GM23338 (cell line): Measurements from ENCODE around the gene BMP8B. TPM values are rescaled to one million over a fixed set of nuclear protein-coding genes. Genes with fewer than 3 reads are reported as not detected.

Experiments
- ATAC-seq: fragments of 200-7000 bp; cut with Tn5 transposase; 3 replicates; pipeline ENCODE4 v1.9.1; 2020
- DNase-seq: peaks from one replicate; pipeline ENCODE4 v3.0.0-alpha.2; 2015; ENCODE audit warnings: low spot score
- H2AFZ ChIP-seq: fragments of 200-600 bp; sonication (generic); 2 replicates; pipeline ENCODE4 v1.8.0; 2016; ENCODE audit warnings: antibody characterized with exemption, mild to moderate bottlenecking, moderate library complexity
- H3F3A ChIP-seq: fragments of 200-600 bp; sonication (generic); replicated peaks from 2 replicates; pipeline ENCODE4 v1.8.0; 2017; ENCODE audit warnings: antibody characterized with exemption, mixed run types, low read depth
- H3K27ac ChIP-seq: fragments of 200-600 bp; sonication (generic); 2 replicates; pipeline ENCODE4 v1.6.1; 2016; ENCODE audit warnings: low read depth
- H3K27me3 ChIP-seq: fragments of 200-600 bp; sonication (generic); 2 replicates; pipeline ENCODE4 v1.8.0; 2016; ENCODE audit warnings: mild to moderate bottlenecking, mixed run types, moderate library complexity; ENCODE audit not compliant: insufficient read depth
- H3K36me3 ChIP-seq: fragments of 200-600 bp; sonication (generic); 2 replicates; pipeline ENCODE4 v1.8.0; 2016; ENCODE audit warnings: mild to moderate bottlenecking; ENCODE audit not compliant: insufficient read depth
- H3K4me1 ChIP-seq: fragments of 200-600 bp; sonication (generic); 2 replicates; pipeline ENCODE4 v1.8.0; 2016; ENCODE audit warnings: mild to moderate bottlenecking, moderate library complexity; ENCODE audit not compliant: insufficient read depth
- H3K4me2 ChIP-seq: fragments of 200-600 bp; sonication (generic); 2 replicates; pipeline ENCODE4 v1.7.1; 2017; ENCODE audit warnings: mixed run types
- H3K4me3 ChIP-seq: fragments of 200-600 bp; sonication (generic); 2 replicates; pipeline ENCODE4 v1.6.1; 2016; ENCODE audit warnings: mixed run types
- H3K79me2 ChIP-seq: fragments of 200-600 bp; sonication (generic); replicated peaks from 2 replicates; pipeline ENCODE4 v1.8.0; 2017; ENCODE audit warnings: mild to moderate bottlenecking; ENCODE audit not compliant: insufficient read depth
- H3K9me2 ChIP-seq: fragments of 200-600 bp; sonication (generic); 2 replicates; pipeline ENCODE4 v1.8.0; 2017; ENCODE audit not compliant: insufficient read depth
- H4K20me1 ChIP-seq: fragments of 200-600 bp; sonication (generic); replicated peaks from 2 replicates; pipeline ENCODE4 v1.8.0; 2017; ENCODE audit warnings: mild to moderate bottlenecking; ENCODE audit not compliant: insufficient read depth
- H3K27ac Mint-ChIP-seq: 2 replicates; pipeline ENCODE4 v1.8.0; 2020; ENCODE audit warnings: inconsistent platforms, mild to moderate bottlenecking, moderate library complexity, mixed read lengths
- H3K27me3 Mint-ChIP-seq: 3 replicates; pipeline ENCODE4 v1.8.0; 2022; ENCODE audit warnings: low read depth, mild to moderate bottlenecking, moderate library complexity, mixed read lengths, inconsistent platforms; ENCODE audit not compliant: insufficient read depth, poor library complexity
- H3K36me3 Mint-ChIP-seq: 3 replicates; pipeline ENCODE4 v1.8.0; 2021; ENCODE audit warnings: low read depth, mild to moderate bottlenecking, inconsistent platforms, moderate library complexity, mixed read lengths
- H3K4me1 Mint-ChIP-seq: 3 replicates; pipeline ENCODE4 v1.8.0; 2020; ENCODE audit warnings: mild to moderate bottlenecking, inconsistent platforms, mixed read lengths
- H3K4me3 Mint-ChIP-seq: 3 replicates; pipeline ENCODE4 v1.8.0; 2021; ENCODE audit warnings: moderate library complexity, mild to moderate bottlenecking, inconsistent platforms, mixed read lengths
- H3K9me3 Mint-ChIP-seq: 3 replicates; pipeline ENCODE4 v1.8.0; 2020; ENCODE audit warnings: moderate library complexity, mild to moderate bottlenecking, inconsistent platforms, mixed read lengths
- CREB1 ChIP-seq: fragments of 250-450 bp; sonication (Bioruptor Pico); IDR thresholded peaks from 2 replicates; pipeline ENCODE4 v1.5.0; 2020; ENCODE audit warnings: low read depth, mild to moderate bottlenecking, moderate library complexity
- CTCF ChIP-seq, 2 experiments: fragments of 200-600 bp in 1 of 2; sonication (generic) in 1 of 2; conservative IDR thresholded peaks; 2 replicates each; pipeline versions ENCODE4 v1.5.1 to v1.6.1; 2016 to 2017; ENCODE audit warnings: antibody characterized with exemption in 2 of 2, low read depth in 2 of 2, mild to moderate bottlenecking in 2 of 2, moderate library complexity in 1 of 2
- EZH2 ChIP-seq: fragments of 200-600 bp; sonication (generic); IDR thresholded peaks from one replicate; pipeline ENCODE4 v1.8.0; 2017; ENCODE audit warnings: antibody characterized with exemption, mild to moderate bottlenecking, low read depth; ENCODE audit not compliant: unreplicated experiment
- EZH2phosphoT487 ChIP-seq: fragments of 200-600 bp; sonication (generic); IDR thresholded peaks from one replicate; pipeline ENCODE4 v1.8.1; 2018; ENCODE audit warnings: antibody characterized with exemption; ENCODE audit not compliant: unreplicated experiment
- JUNB ChIP-seq: IDR thresholded peaks from one replicate; pipeline ENCODE4 v1.6.1; 2016; ENCODE audit warnings: antibody characterized with exemption; ENCODE audit not compliant: unreplicated experiment
- NANOG ChIP-seq: IDR thresholded peaks from 2 replicates; pipeline ENCODE4 v1.6.1; 2016; ENCODE audit warnings: antibody characterized with exemption, borderline replicate concordance
- POLR2AphosphoS5 ChIP-seq: IDR thresholded peaks from 2 replicates; pipeline ENCODE4 v1.6.1; 2016; ENCODE audit warnings: antibody characterized with exemption, low read depth
- REST ChIP-seq: IDR thresholded peaks from one replicate; pipeline ENCODE4 v1.6.1; 2018; ENCODE audit warnings: antibody characterized with exemption; ENCODE audit not compliant: unreplicated experiment
- STAT1 ChIP-seq: IDR thresholded peaks from one replicate; pipeline ENCODE4 v1.6.1; 2016; ENCODE audit warnings: antibody characterized with exemption; ENCODE audit not compliant: unreplicated experiment
- ZNF114 ChIP-seq: fragments of 250-450 bp; sonication (Bioruptor Pico); IDR thresholded peaks from 2 replicates; pipeline ENCODE4 v1.5.0; 2020; ENCODE audit warnings: mild to moderate bottlenecking, moderate library complexity
- ZNF331 ChIP-seq: fragments of 250-450 bp; sonication (Bioruptor Pico); IDR thresholded peaks from 2 replicates; pipeline ENCODE4 v1.5.0; 2020; ENCODE audit warnings: low read depth, mild to moderate bottlenecking, moderate library complexity
- polyA plus RNA-seq: library from polyadenylated mRNA; unstranded; fragments of >200 nt; fragmentation: Nextera tagmentation; extraction: Ambion mirVana; gene quantifications from 2 replicates; pipeline ENCODE4 v1.2.1, GENCODE V29; 2016
- total RNA-seq: library from RNA; depleted of rRNA; stranded (reverse); fragments of >200 nt; shearing (Covaris generic); gene quantifications from 2 replicates; pipeline ENCODE4 v1.2.3, GENCODE V29; 2014
- TF ChIP-seq, protein P1 (sequence below): IDR thresholded peaks from 2 replicates; pipeline ENCODE4 v1.6.1; 2016; ENCODE audit warnings: antibody characterized with exemption
- TF ChIP-seq, protein P2 (sequence below): fragments of 250-450 bp; sonication (Bioruptor Pico); IDR thresholded peaks from 2 replicates; pipeline ENCODE4 v1.5.0; 2020; ENCODE audit warnings: mild to moderate bottlenecking, moderate library complexity

BMP8B gene
- total and polyA plus RNA-seq, 2 experiments from 2014 or later, result 0.16 to 0.90 TPM

DNA sequence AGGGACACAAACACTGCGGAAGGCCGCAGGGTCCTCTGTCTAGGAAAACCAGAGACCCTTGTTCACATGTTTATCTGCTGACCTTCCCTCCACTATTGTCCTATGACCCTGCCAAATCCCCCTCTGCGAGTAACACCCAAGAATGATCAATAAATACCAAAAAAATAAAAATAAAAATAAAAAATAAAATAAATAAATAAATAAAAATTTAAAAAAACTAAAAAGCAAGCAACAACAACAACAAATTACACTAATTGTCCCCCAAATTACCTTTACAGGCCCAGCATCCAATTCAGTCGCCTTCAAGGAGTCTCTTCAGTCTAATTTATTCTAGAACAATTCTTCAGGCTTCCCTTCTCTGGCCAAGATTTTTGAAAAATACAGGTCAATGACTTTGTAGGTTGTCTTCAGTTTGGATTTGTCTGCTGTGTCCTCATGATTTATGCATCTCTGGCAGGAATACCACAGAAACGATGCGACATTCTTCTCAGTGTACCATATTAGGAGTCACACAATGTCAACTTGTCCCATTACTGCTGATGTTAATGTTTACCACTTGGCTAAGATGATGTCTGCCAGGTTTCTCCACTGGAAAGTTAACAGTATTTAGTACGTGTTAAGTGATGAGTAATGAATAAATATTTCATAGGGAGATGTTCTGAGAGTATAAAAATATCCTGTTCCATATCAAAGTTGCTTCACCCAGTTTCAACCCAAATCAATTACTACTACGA, 20.3 kb upstream of the BMP8B start:
- H4K20me1 ChIP-seq, result no peaks in the 10 kb centered on the region
- no peak overlapping the region for H3K4me3 ChIP-seq
- peaks cover 7% of the 10 kb centered on the region for H3K27me3 Mint-ChIP-seq
- peaks cover 2% of the 10 kb centered on the region; the same call in 2 of the 3 replicates for H3K4me1 Mint-ChIP-seq
- H3K4me2 ChIP-seq, result no peak overlapping the region
- no peak overlapping the region for H3K4me3 Mint-ChIP-seq
- H3K36me3 ChIP-seq, result peaks cover 5% of the 10 kb centered on the region; the same call in 1 of the 2 replicates
- H3K27ac Mint-ChIP-seq, result no peak overlapping the region
- no peaks in the 10 kb centered on the region for H3K79me2 ChIP-seq
- H3K9me2 ChIP-seq, result no peaks in the 10 kb centered on the region
- H3K27ac ChIP-seq, result no peak overlapping the region
- no peak overlapping the region for H2AFZ ChIP-seq
- DNase-seq (no peak), ATAC-seq (no peak)
- TF ChIP-seq JUNB (no peak), NANOG (no peak), ZNF114 (CRISPR knock-in tag) (no peak), CTCF (conservative IDR thresholded peaks at IDR 0.05; ENCODE audit: low read depth in 2 of 2) (no peak), EZH2phosphoT487 (no peak), CREB1 (CRISPR knock-in tag) (no peak), REST (no peak), EZH2 (no peak), ZNF331 (CRISPR knock-in tag) (no peak), POLR2AphosphoS5 (no peak), STAT1 (no peak)
- TF ChIP-seq, protein P1, sequence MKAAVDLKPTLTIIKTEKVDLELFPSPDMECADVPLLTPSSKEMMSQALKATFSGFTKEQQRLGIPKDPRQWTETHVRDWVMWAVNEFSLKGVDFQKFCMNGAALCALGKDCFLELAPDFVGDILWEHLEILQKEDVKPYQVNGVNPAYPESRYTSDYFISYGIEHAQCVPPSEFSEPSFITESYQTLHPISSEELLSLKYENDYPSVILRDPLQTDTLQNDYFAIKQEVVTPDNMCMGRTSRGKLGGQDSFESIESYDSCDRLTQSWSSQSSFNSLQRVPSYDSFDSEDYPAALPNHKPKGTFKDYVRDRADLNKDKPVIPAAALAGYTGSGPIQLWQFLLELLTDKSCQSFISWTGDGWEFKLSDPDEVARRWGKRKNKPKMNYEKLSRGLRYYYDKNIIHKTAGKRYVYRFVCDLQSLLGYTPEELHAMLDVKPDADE, result no peak
- TF ChIP-seq, protein P2, sequence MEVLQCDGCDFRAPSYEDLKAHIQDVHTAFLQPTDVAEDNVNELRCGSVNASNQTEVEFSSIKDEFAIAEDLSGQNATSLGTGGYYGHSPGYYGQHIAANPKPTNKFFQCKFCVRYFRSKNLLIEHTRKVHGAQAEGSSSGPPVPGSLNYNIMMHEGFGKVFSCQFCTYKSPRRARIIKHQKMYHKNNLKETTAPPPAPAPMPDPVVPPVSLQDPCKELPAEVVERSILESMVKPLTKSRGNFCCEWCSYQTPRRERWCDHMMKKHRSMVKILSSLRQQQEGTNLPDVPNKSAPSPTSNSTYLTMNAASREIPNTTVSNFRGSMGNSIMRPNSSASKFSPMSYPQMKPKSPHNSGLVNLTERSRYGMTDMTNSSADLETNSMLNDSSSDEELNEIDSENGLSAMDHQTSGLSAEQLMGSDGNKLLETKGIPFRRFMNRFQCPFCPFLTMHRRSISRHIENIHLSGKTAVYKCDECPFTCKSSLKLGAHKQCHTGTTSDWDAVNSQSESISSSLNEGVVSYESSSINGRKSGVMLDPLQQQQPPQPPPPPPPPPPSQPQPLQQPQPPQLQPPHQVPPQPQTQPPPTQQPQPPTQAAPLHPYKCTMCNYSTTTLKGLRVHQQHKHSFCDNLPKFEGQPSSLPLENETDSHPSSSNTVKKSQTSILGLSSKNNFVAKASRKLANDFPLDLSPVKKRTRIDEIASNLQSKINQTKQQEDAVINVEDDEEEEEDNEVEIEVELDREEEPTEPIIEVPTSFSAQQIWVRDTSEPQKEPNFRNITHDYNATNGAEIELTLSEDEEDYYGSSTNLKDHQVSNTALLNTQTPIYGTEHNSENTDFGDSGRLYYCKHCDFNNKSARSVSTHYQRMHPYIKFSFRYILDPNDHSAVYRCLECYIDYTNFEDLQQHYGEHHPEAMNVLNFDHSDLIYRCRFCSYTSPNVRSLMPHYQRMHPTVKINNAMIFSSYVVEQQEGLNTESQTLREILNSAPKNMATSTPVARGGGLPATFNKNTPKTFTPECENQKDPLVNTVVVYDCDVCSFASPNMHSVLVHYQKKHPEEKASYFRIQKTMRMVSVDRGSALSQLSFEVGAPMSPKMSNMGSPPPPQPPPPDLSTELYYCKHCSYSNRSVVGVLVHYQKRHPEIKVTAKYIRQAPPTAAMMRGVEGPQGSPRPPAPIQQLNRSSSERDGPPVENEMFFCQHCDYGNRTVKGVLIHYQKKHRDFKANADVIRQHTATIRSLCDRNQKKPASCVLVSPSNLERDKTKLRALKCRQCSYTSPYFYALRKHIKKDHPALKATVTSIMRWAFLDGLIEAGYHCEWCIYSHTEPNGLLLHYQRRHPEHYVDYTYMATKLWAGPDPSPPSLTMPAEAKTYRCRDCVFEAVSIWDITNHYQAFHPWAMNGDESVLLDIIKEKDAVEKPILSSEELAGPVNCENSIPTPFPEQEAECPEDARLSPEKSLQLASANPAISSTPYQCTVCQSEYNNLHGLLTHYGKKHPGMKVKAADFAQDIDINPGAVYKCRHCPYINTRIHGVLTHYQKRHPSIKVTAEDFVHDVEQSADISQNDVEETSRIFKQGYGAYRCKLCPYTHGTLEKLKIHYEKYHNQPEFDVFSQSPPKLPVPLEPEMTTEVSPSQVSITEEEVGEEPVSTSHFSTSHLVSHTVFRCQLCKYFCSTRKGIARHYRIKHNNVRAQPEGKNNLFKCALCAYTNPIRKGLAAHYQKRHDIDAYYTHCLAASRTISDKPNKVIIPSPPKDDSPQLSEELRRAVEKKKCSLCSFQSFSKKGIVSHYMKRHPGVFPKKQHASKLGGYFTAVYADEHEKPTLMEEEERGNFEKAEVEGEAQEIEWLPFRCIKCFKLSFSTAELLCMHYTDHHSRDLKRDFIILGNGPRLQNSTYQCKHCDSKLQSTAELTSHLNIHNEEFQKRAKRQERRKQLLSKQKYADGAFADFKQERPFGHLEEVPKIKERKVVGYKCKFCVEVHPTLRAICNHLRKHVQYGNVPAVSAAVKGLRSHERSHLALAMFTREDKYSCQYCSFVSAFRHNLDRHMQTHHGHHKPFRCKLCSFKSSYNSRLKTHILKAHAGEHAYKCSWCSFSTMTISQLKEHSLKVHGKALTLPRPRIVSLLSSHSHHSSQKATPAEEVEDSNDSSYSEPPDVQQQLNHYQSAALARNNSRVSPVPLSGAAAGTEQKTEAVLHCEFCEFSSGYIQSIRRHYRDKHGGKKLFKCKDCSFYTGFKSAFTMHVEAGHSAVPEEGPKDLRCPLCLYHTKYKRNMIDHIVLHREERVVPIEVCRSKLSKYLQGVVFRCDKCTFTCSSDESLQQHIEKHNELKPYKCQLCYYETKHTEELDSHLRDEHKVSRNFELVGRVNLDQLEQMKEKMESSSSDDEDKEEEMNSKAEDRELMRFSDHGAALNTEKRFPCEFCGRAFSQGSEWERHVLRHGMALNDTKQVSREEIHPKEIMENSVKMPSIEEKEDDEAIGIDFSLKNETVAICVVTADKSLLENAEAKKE (CRISPR knock-in tag), result no peak
- H3F3A ChIP-seq, result no peaks in the 10 kb centered on the region
- H3K27me3 ChIP-seq, result no peaks in the 10 kb centered on the region
- no peaks in the 10 kb centered on the region; the same call in 2 of the 3 replicates for H3K36me3 Mint-ChIP-seq
- H3K4me1 ChIP-seq, result peaks cover 4% of the 10 kb centered on the region; the same call in 1 of the 2 replicates
- peaks cover 19% of the 10 kb centered on the region for H3K9me3 Mint-ChIP-seq
